ENCODE measurements around the gene GAB1. TPM values are rescaled to one million over a fixed set of nuclear protein-coding genes. Genes with fewer than 3 reads are reported as not detected.

Gene GAB1
- total RNA-seq, 4 donors from 2014 or later, result 102 to 129 (median 118) TPM

DNA sequence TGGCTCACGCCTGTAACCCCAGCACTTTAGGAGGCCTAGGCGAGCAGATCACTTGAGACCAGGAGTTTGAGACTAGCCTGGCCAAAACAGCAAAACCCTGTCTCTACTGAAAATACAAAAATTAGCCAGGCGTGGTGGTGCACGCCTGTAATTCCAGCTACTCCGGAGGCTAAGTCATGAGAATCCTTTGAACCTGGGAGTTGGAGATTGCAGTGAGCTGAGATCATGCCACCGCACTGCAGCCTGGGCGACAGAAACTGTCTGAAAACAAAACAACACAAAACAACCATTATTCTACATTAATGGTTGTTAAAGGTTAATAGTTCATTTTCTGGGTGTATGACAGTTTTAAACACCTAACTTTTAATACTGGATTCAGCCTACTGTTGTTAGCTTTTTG, 175.2 kb downstream of the GAB1 start:
- peaks cover 0 to 29% (median 3%) of the 10 kb centered on the region in 3 donors for H3K4me1 ChIP-seq
- WGBS, 2 donors (ENCODE audit: low coverage in 1 of 2), result 94 to 96% methylated on average over 3 to 7 of the region's 7 CpGs
- H3K27ac ChIP-seq, result no peak overlapping the region
- no peak for TF ChIP-seq CTCF (IDR thresholded peaks at IDR 0.05)
- no peak for TF ChIP-seq POLR2AphosphoS5 (IDR thresholded peaks at IDR 0.05)
- TF ChIP-seq POLR2A (IDR thresholded peaks at IDR 0.05), result no peak
- no peak for TF ChIP-seq EP300 (IDR thresholded peaks at IDR 0.05)
- H3K9me3 ChIP-seq, result no peaks in the 10 kb centered on the region
- ATAC-seq, result no peak
- H3K27me3 ChIP-seq, result no peaks in the 10 kb centered on the region
- no peak overlapping the region for H3K4me3 ChIP-seq
- H3K36me3 ChIP-seq, result no peaks in the 10 kb centered on the region

- no peaks in the 10 kb centered on the region for H3K9me3 ChIP-seq
- TF ChIP-seq CTCF (IDR thresholded peaks at IDR 0.05) (no peak), POLR2AphosphoS5 (IDR thresholded peaks at IDR 0.05) (no peak), POLR2A (IDR thresholded peaks at IDR 0.05) (no peak), EP300 (IDR thresholded peaks at IDR 0.05) (no peak)
- no peaks in the 10 kb centered on the region for H3K27me3 ChIP-seq
- peak overlapping the region; percentile 61 to 94 for H3K4me3 ChIP-seq
- peaks cover 0 to 5% of the 10 kb centered on the region in 2 donors for H3K36me3 ChIP-seq
- H3K27ac ChIP-seq, result peak overlapping the region; percentile 93 to 99 (median 96)
- 0 to 1% methylated on average over 7 to 15 of the region's 18 CpGs for WGBS, 2 donors (ENCODE audit: low coverage in 1 of 2)
- peaks cover under 1 to 39% (median 10%) of the 10 kb centered on the region in 3 donors for H3K4me1 ChIP-seq
- no peak for ATAC-seq
These were observed 176.3 kb downstream of the GAB1 start for GRCh38 chr4:143512978-143513313.

DNA sequence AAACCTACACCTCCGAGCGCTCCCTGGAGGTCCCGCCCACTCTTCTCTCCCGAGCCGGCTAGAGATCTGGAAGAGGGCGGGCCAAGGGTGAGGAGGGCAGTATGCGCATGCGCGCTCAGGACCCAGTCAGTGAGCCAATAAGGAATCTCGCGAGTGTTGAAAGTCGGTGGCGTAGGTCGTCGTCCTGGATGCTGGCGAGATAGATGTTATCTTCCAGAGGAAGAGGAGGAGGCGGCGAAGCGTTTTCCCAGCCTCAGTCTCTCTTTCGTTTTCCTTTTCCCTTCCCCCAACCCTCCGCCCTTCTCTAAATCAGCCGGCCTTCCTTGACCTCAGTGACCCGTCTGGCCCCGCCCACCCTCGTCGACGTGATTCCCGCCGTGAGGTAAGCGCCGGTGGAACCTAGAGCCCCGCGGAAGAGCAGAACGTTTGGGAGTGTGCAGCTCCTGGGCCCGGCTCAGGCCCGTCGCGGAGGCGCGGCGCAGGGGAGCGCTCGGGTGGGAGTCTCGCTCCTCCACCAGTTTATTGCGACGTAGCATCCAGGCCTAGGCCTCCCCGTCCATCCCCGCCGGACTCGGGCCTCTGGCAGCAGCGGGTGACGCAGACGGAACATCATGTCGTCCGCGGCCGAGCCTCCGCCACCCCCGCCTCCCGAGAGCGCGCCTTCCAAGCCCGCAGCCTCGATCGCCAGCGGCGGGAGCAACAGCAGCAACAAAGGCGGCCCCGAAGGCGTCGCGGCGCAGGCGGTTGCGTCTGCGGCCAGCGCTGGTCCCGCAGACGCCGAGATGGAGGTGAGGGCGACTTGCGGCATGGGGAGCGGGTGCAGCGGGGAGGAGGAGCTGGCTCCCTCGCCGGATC, 176.9 kb downstream of the GAB1 start, which contains the start of gene SMARCA5:
Gene SMARCA5, plus strand, starts transcription at position 389 of the 855 bp plus-strand sequence. Its CDS starts 223 bp downstream, at position 612.
- Histone ChIP-seq H3K9me3 (no peaks in the 10 kb centered on the region), H3K4me1 (peaks cover 3 to 45% (median 10%) of the 10 kb centered on the region in 3 donors), H3K27me3 (no peaks in the 10 kb centered on the region), H3K27ac (peak within 1 kb of the TSS; percentile 93 to 99 (median 96)), H3K36me3 (peaks cover 0 to 5% of the 10 kb centered on the region in 2 donors), H3K4me3 (peak within 1 kb of the TSS; percentile 61 to 94)
- ATAC-seq, result peak; percentile 96
- TF ChIP-seq POLR2AphosphoS5 (IDR thresholded peaks at IDR 0.05) (peak; percentile 87), POLR2A (IDR thresholded peaks at IDR 0.05) (peak; percentile 83 to 86), EP300 (IDR thresholded peaks at IDR 0.05) (no peak), CTCF (IDR thresholded peaks at IDR 0.05) (peak in 1 of 4 experiments; percentile 8)
- WGBS, 2 donors (ENCODE audit: low coverage in 1 of 2), result 0 to 1% methylated on average over 7 to 20 of the region's 86 CpGs

- WGBS, 2 donors (ENCODE audit: low coverage in 1 of 2), result 0% methylated on average over 2 to 8 of the region's 13 CpGs
- Histone ChIP-seq H3K27me3 (no peaks in the 10 kb centered on the region), H3K36me3 (peaks cover 0 to 6% of the 10 kb centered on the region in 2 donors), H3K4me3 (peak overlapping the region; percentile 61 to 94), H3K27ac (peak overlapping the region; percentile 93 to 99 (median 96)), H3K4me1 (peaks cover 3 to 51% (median 10%) of the 10 kb centered on the region in 3 donors), H3K9me3 (no peaks in the 10 kb centered on the region)
- no peak for TF ChIP-seq POLR2AphosphoS5 (IDR thresholded peaks at IDR 0.05)
- TF ChIP-seq EP300 (IDR thresholded peaks at IDR 0.05), result no peak
- no peak for TF ChIP-seq POLR2A (IDR thresholded peaks at IDR 0.05)
- TF ChIP-seq CTCF (IDR thresholded peaks at IDR 0.05), result no peak
- ATAC-seq, result no peak
These were observed 177.5 kb downstream of the GAB1 start for GRCh38 chr4:143514169-143514495.
